Measurements from ENCODE around the gene ZNF780A. TPM values are rescaled to one million over a fixed set of nuclear protein-coding genes. Genes with fewer than 3 reads are reported as not detected.

Gene ZNF780A
- total and polyA plus RNA-seq, 2 experiments from 2014 or later, result 3.9 to 7.2 TPM

DNA sequence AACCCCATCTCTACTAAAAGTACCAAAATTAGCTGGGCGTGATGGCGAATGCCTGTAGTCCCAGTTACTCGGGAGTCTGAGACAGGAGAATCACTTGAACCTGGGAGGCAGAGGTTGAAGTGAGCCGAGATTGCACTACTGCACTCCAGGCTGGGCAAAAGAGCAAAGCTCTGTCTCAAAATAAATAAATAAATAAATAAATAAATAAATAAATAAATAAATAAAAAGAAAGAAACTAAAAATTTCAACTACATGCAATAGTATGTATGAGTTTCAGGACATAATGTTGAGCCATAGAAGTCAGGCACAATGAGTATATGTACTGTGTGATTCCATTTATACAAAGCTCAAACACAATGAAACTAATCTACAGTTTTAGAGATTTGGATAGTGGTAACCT, 12.9 kb upstream of the ZNF780A start:
- Histone ChIP-seq H3K79me2 (ENCODE audit: insufficient read depth) (no peaks in the 10 kb centered on the region), H2AFZ (no peak overlapping the region), H3K4me3 (no peak overlapping the region), H3K4me1 (ENCODE audit: insufficient read depth) (no peaks in the 10 kb centered on the region), H3K9me2 (ENCODE audit: insufficient read depth) (no peaks in the 10 kb centered on the region), H3K27ac (no peak overlapping the region), H3K9ac (no peak overlapping the region), H3K27me3 (replicated peaks; ENCODE audit: insufficient read depth) (0 out of 2 replicates have a peak, but pooled peaks cover 3% of the 10 kb centered on the region), H4K20me1 (ENCODE audit: insufficient read depth) (no peaks in the 10 kb centered on the region), H3K4me2 (ENCODE audit: unreplicated experiment) (no peak overlapping the region), H3F3A (ENCODE audit: insufficient read depth) (no peaks in the 10 kb centered on the region), H3K9me3 (ENCODE audit: low read depth) (no peaks in the 10 kb centered on the region), H3K36me3 (ENCODE audit: low read depth) (no peaks in the 10 kb centered on the region)
- no peak for DNase-seq
- TF ChIP-seq EZH2phosphoT487 (IDR thresholded peaks at IDR 0.05; ENCODE audit: insufficient read depth, low read depth) (no peak), EZH2 (IDR thresholded peaks at IDR 0.05; ENCODE audit: insufficient read depth, poor library complexity, severe bottlenecking) (no peak)
- in situ Hi-C loops (cut with MboI), result no loop called here
- 41 to 49% methylated on average over 4 of the region's 4 CpGs for WGBS, 2 experiments (ENCODE audit: low coverage in 1 of 2, low lambda C conversion rate in 2 of 2, missing lambda C conversion rate in 2 of 2)

DNA sequence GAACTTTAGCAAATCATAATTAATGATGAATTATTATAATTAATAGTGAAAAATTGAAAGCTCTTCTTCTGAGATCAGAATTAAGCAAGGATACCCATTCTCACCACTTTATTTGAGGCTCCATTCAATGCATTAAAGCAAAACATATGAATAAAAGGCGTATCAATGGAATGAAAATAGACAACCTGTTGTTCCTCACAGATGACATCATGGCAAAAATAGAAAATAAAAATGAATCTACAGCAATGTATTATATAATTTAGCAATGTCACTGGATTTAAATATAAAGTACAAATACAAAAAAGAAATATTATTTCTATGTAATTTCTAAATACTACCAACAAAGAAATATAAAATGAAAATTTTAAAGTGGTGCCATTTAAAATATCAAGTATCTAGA, 11.1 kb upstream of the ZNF780A start:
- Histone ChIP-seq H2AFZ (no peak overlapping the region), H3K4me3 (no peak overlapping the region), H3K4me2 (ENCODE audit: unreplicated experiment) (no peak overlapping the region), H3K36me3 (ENCODE audit: low read depth) (no peaks in the 10 kb centered on the region), H3K9me2 (ENCODE audit: insufficient read depth) (no peaks in the 10 kb centered on the region), H4K20me1 (ENCODE audit: insufficient read depth) (no peaks in the 10 kb centered on the region), H3K79me2 (ENCODE audit: insufficient read depth) (no peaks in the 10 kb centered on the region), H3K9me3 (ENCODE audit: low read depth) (no peaks in the 10 kb centered on the region), H3K9ac (no peak overlapping the region), H3K27ac (no peak overlapping the region), H3K4me1 (ENCODE audit: insufficient read depth) (no peaks in the 10 kb centered on the region), H3F3A (ENCODE audit: insufficient read depth) (no peaks in the 10 kb centered on the region), H3K27me3 (replicated peaks; ENCODE audit: insufficient read depth) (0 out of 2 replicates have a peak, but pooled peaks cover 3% of the 10 kb centered on the region)
- no peak for TF ChIP-seq EZH2 (IDR thresholded peaks at IDR 0.05; ENCODE audit: insufficient read depth, poor library complexity, severe bottlenecking)
- WGBS, 2 experiments (ENCODE audit: low coverage in 1 of 2, low lambda C conversion rate in 2 of 2, missing lambda C conversion rate in 2 of 2), result 4 to 5% methylated on average over 1 of the region's 1 CpG
- in situ Hi-C loops (cut with MboI), result no loop called here
- no peak for DNase-seq

DNA sequence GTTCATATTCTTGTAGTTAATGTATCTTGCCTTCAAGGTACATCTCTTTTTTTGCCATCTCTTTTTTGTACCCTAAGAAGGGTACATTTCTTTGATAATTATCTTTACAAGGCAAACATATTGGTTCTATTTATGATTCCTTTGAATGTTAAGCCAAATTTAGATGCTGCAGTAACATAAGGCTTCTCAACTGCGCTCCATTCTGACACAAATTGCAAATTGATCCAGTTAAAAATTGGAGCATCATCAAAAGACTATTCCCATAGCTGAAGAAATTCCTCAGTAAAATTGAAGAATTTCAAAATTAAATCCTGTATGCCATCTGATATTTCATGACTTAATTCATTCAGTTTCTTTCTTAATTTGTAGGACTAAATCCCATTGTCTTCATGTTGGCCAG, 2.7 kb upstream of the ZNF780A start:
- Histone ChIP-seq H2AFZ (no peak overlapping the region), H3K79me2 (ENCODE audit: insufficient read depth) (peaks cover 24% of the 10 kb centered on the region), H3K4me2 (ENCODE audit: unreplicated experiment) (no peak overlapping the region), H3K27ac (no peak overlapping the region), H3K27me3 (replicated peaks; ENCODE audit: insufficient read depth) (no peaks in the 10 kb centered on the region), H3K9me3 (ENCODE audit: low read depth) (no peaks in the 10 kb centered on the region), H4K20me1 (ENCODE audit: insufficient read depth) (no peaks in the 10 kb centered on the region), H3K9me2 (ENCODE audit: insufficient read depth) (no peaks in the 10 kb centered on the region), H3K36me3 (ENCODE audit: low read depth) (no peaks in the 10 kb centered on the region), H3K4me1 (ENCODE audit: insufficient read depth) (peaks cover 10% of the 10 kb centered on the region; the same call in 1 of the 2 replicates), H3K4me3 (no peak overlapping the region), H3F3A (ENCODE audit: insufficient read depth) (no peaks in the 10 kb centered on the region), H3K9ac (no peak overlapping the region)
- in situ Hi-C loops (cut with MboI), result no loop called here
- DNase-seq, result no peak
- WGBS, 2 experiments (ENCODE audit: low coverage in 1 of 2, low lambda C conversion rate in 2 of 2, missing lambda C conversion rate in 2 of 2), result 31 to 44% methylated on average over 1 of the region's 1 CpG
- TF ChIP-seq EZH2phosphoT487 (IDR thresholded peaks at IDR 0.05; ENCODE audit: insufficient read depth, low read depth) (no peak), EZH2 (IDR thresholded peaks at IDR 0.05; ENCODE audit: insufficient read depth, poor library complexity, severe bottlenecking) (no peak)

DNA sequence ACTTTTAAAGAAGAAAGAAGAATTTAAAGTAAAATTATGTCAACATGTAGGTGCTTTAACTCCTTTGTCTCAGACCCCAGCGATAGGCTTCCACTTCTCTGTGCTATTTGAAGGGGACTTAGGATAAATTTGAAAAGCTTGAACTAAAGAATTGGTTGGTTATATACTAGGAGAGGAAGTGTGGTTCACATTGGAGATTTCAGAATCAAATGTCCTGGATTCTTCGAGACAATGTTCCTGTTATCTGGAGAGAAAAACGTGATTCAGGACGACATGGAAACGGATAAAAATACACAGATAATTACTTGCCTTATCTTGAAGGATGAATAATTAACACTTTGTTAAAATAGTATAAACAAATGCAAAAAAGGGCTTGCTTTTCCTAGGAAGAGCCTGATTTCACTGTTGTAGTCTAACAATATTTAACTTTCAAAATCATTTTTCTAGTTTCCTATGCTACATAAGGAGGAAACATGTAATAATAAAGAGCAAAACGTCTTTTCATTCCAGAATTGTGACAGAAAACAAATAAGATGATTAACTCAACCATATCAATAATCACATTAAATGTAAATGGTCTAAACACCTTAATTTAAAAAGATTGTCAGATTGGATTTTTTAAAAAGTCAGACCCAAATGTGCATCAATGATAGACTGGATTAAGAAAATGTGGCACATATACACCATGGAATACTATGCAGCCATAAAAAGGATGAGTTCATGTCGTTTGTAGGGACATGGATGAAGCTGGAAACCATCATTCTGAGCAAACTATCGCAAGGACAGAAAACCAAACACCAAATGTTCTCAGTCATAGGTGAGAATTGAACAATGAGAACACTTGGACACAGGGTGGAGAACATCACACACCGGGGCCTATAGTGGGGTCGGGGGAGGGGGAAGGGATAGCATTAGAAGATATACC, 724 bp upstream of the ZNF780A start:
- H4K20me1 ChIP-seq (ENCODE audit: insufficient read depth), result no peaks in the 10 kb centered on the region
- H2AFZ ChIP-seq, result peak overlapping the region; percentile 99
- peaks cover 43% of the 10 kb centered on the region for H3K79me2 ChIP-seq (ENCODE audit: insufficient read depth)
- no peaks in the 10 kb centered on the region for H3K27me3 ChIP-seq (replicated peaks; ENCODE audit: insufficient read depth)
- in situ Hi-C loops (cut with MboI), result no loop called here
- H3F3A ChIP-seq (ENCODE audit: insufficient read depth), result no peaks in the 10 kb centered on the region
- no peaks in the 10 kb centered on the region for H3K9me3 ChIP-seq (ENCODE audit: low read depth)
- H3K36me3 ChIP-seq (ENCODE audit: low read depth), result no peaks in the 10 kb centered on the region
- peak overlapping the region; percentile 90 for H3K4me2 ChIP-seq (ENCODE audit: unreplicated experiment)
- WGBS, 2 experiments (ENCODE audit: low coverage in 1 of 2, low lambda C conversion rate in 2 of 2, missing lambda C conversion rate in 2 of 2), result 38 to 45% methylated on average over 9 to 10 of the region's 10 CpGs
- H3K9ac ChIP-seq, result peak overlapping the region; percentile 89
- peaks cover 10% of the 10 kb centered on the region; the same call in 1 of the 2 replicates for H3K4me1 ChIP-seq (ENCODE audit: insufficient read depth)
- DNase-seq, result peak; percentile 4
- TF ChIP-seq EZH2phosphoT487 (IDR thresholded peaks at IDR 0.05; ENCODE audit: insufficient read depth, low read depth), result no peak
- no peak for TF ChIP-seq EZH2 (IDR thresholded peaks at IDR 0.05; ENCODE audit: insufficient read depth, poor library complexity, severe bottlenecking)
- peak overlapping the region; percentile 94 for H3K4me3 ChIP-seq
- H3K27ac ChIP-seq, result peak overlapping the region; percentile 72
- H3K9me2 ChIP-seq (ENCODE audit: insufficient read depth), result no peaks in the 10 kb centered on the region

Data from GM23248 (cell line).